CD4-positive, alpha-beta T cell treated with Interleukin-1 beta for 1 hour (primary cell): ENCODE data around the gene CCNYL1.

Source experiments
- DNase-seq, 2 donors: peaks; one replicate each; pipeline ENCODE4 v3.0.0-alpha.2; 2020 to 2022

Gene CCNYL1

DNA sequence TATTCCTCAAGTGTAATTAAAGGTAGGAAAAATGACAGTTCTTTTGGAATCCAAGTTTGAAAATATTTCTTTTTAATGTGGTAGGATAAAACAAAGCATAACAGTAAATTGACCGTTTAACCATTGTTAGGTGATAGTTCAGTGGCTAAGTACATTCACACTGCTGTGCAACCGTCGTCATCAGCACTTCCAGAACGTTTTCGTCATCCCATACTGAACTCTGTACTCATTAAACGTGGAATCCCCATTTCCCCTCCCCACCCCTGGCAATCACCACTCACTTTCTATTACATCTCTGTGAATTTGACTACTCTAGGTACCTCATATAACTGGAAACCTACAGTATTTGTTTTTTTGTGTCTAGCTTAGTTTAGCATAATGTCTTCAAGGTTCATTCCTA lies 91.2 kb downstream of the CCNYL1 start:
- no peak for DNase-seq
